ENCODE measurements around the gene GREB1L.

- TF ChIP-seq POLR2A (IDR thresholded peaks at IDR 0.05; ENCODE audit: low read length) (no peak), GATA1 (IDR thresholded peaks at IDR 0.05; ENCODE audit: low read depth, low read length) (no peak)
Observed at GRCh38 chr18:21474621-21475020, 232.6 kb downstream of the GREB1L start.

All from erythroblast (primary cell).